ENCODE data around the gene CXCL13. TPM values are rescaled to one million over a fixed set of nuclear protein-coding genes. Genes with fewer than 3 reads are reported as not detected.
"Not testable (repeated sequence)": the region's sequence is repeated elsewhere in the genome, so short reads cannot be mapped to it uniquely, and the experiment has no call there.

The CXCL13 gene
- total and polyA plus RNA-seq, 2 donors: 1.9 to 55.3 TPM

- WGBS: 97% methylated on average over 4 of the region's 4 CpGs
- Histone ChIP-seq H3K36me3 (ENCODE audit: control insufficient read depth in 2 of 2, insufficient read depth in 2 of 2, low read length in 1 of 2) (no peaks in the 10 kb centered on the region), H3K4me3 (ENCODE audit: low read length in 2 of 2) (no peak overlapping the region), H3K4me1 (ENCODE audit: control insufficient read depth in 2 of 2, insufficient read depth in 2 of 2, low read length in 2 of 2) (no peaks in the 10 kb centered on the region), H3K27me3 (ENCODE audit: control insufficient read depth in 2 of 2, insufficient read depth in 1 of 2, low read length in 1 of 2) (no peaks in the 10 kb centered on the region), H3K9me3 (ENCODE audit: control insufficient read depth in 2 of 2, insufficient read depth in 1 of 2, low read length in 1 of 2) (peaks cover 0 to 6% of the 10 kb centered on the region in 2 donors), H3K27ac (ENCODE audit: low read depth in 1 of 2, low read length in 1 of 2) (no peak overlapping the region)
- DNase-seq (ENCODE audit: low read depth in 6 of 9, low spot score in 9 of 9): no peak
These were observed 30.3 kb downstream of the CXCL13 start for GRCh38 chr4:77635876-77636275.

DNA sequence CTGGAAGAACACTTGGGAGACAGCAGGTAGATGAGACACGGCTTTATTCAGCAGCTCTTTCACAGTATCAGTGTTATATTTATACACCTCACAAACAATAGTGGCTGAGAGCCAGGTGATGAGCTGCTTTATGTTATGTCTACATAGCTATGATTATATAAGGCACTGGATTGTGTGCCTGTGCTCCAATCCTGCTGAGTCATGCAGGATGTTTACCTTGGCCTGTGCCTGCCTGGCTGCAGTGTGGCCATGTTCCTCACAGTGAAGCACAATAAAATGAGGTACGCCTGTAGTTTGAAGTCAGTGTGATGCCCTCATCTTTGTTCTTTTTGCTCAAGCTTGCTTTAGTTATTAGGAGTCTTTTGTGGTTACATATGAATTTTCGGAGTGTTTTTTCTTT is 31.3 kb downstream of the CXCL13 start:
- H3K4me3 ChIP-seq (ENCODE audit: low read length in 2 of 2): no peak overlapping the region
- WGBS: 93% methylated on average over 3 of the region's 3 CpGs
- no peaks in the 10 kb centered on the region for H3K36me3 ChIP-seq (ENCODE audit: control insufficient read depth in 2 of 2, insufficient read depth in 2 of 2, low read length in 1 of 2)
- peaks cover 0 to 6% of the 10 kb centered on the region in 2 donors for H3K9me3 ChIP-seq (ENCODE audit: control insufficient read depth in 2 of 2, insufficient read depth in 1 of 2, low read length in 1 of 2)
- H3K27me3 ChIP-seq (ENCODE audit: control insufficient read depth in 2 of 2, insufficient read depth in 1 of 2, low read length in 1 of 2): no peaks in the 10 kb centered on the region
- H3K4me1 ChIP-seq (ENCODE audit: control insufficient read depth in 2 of 2, insufficient read depth in 2 of 2, low read length in 2 of 2): no peaks in the 10 kb centered on the region
- no peak overlapping the region for H3K27ac ChIP-seq (ENCODE audit: low read depth in 1 of 2, low read length in 1 of 2)
- no peak for DNase-seq (ENCODE audit: low read depth in 6 of 9, low spot score in 9 of 9)

DNA sequence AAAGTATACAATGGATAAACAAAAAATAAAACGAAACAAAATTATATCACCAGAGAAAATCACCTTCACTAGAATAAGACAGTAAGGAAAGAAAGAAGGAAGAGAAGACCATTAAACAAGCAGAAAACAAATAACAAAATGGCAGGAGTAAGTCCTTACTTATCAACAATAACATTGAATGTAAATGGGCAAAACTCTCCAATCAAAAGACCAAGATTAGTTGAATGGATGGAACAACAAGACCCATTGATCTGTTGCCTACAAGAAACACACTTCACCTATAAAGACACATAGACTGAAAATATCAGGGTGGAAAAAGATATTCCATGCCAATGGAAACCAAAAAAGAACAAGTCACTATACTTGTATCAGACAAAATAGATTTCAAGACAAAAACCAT is 38.4 kb downstream of the CXCL13 start:
- not testable (repeated sequence) for H3K36me3 ChIP-seq (ENCODE audit: control insufficient read depth in 2 of 2, insufficient read depth in 2 of 2, low read length in 1 of 2); H3K4me1 ChIP-seq (ENCODE audit: control insufficient read depth in 2 of 2, insufficient read depth in 2 of 2, low read length in 2 of 2); H3K4me3 ChIP-seq (ENCODE audit: low read length in 2 of 2); H3K27ac ChIP-seq (ENCODE audit: low read depth in 1 of 2, low read length in 1 of 2); H3K27me3 ChIP-seq (ENCODE audit: control insufficient read depth in 2 of 2, insufficient read depth in 1 of 2, low read length in 1 of 2); DNase-seq (ENCODE audit: low read depth in 6 of 9, low spot score in 9 of 9); H3K9me3 ChIP-seq (ENCODE audit: control insufficient read depth in 2 of 2, insufficient read depth in 1 of 2, low read length in 1 of 2)
- 97% methylated on average over 1 of the region's 1 CpG for WGBS

DNA sequence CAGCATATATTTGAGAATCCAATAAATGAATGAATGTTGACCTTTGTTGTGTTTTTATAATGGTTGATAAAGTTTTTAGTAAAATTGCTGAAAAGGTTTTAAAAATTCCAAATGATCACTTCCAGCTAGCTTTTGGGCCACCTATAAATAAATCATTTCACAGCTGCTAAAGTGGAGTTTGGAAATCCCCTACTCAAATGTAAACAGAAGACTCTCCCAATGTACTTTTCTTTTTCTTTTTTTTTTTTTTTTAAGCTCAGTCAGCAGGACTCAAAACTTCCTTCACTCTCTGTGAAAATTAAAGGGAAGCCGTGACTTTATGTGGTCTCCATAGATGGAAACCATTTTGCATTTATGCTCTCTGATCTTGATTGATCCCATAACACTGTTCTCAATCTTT is 45.2 kb downstream of the CXCL13 start:
- no peaks in the 10 kb centered on the region for H3K27me3 ChIP-seq (ENCODE audit: control insufficient read depth in 2 of 2, insufficient read depth in 1 of 2, low read length in 1 of 2)
- 93% methylated on average over 1 of the region's 1 CpG for WGBS
- H3K36me3 ChIP-seq (ENCODE audit: control insufficient read depth in 2 of 2, insufficient read depth in 2 of 2, low read length in 1 of 2): no peaks in the 10 kb centered on the region
- no peak overlapping the region for H3K4me3 ChIP-seq (ENCODE audit: low read length in 2 of 2)
- H3K4me1 ChIP-seq (ENCODE audit: control insufficient read depth in 2 of 2, insufficient read depth in 2 of 2, low read length in 2 of 2): no peaks in the 10 kb centered on the region
- peaks cover 0 to 5% of the 10 kb centered on the region in 2 donors for H3K9me3 ChIP-seq (ENCODE audit: control insufficient read depth in 2 of 2, insufficient read depth in 1 of 2, low read length in 1 of 2)
- DNase-seq (ENCODE audit: low read depth in 6 of 9, low spot score in 9 of 9): no peak
- peak overlapping the region in 1 of 2 donors; percentile 41 for H3K27ac ChIP-seq (ENCODE audit: low read depth in 1 of 2, low read length in 1 of 2)

GRCh38 chr4:77651820-77652219 is 46.2 kb downstream of the CXCL13 start:
- Histone ChIP-seq H3K4me3 (ENCODE audit: low read length in 2 of 2) (no peak overlapping the region), H3K9me3 (ENCODE audit: control insufficient read depth in 2 of 2, insufficient read depth in 1 of 2, low read length in 1 of 2) (peaks cover 0 to 5% of the 10 kb centered on the region in 2 donors), H3K4me1 (ENCODE audit: control insufficient read depth in 2 of 2, insufficient read depth in 2 of 2, low read length in 2 of 2) (no peaks in the 10 kb centered on the region), H3K27ac (ENCODE audit: low read depth in 1 of 2, low read length in 1 of 2) (no peak overlapping the region), H3K27me3 (ENCODE audit: control insufficient read depth in 2 of 2, insufficient read depth in 1 of 2, low read length in 1 of 2) (no peaks in the 10 kb centered on the region), H3K36me3 (ENCODE audit: control insufficient read depth in 2 of 2, insufficient read depth in 2 of 2, low read length in 1 of 2) (no peaks in the 10 kb centered on the region)
- DNase-seq (ENCODE audit: low read depth in 6 of 9, low spot score in 9 of 9): no peak

GRCh38 chr4:77652237-77652897 is 46.7 kb downstream of the CXCL13 start:
- peaks cover 0 to 5% of the 10 kb centered on the region in 2 donors for H3K9me3 ChIP-seq (ENCODE audit: control insufficient read depth in 2 of 2, insufficient read depth in 1 of 2, low read length in 1 of 2)
- H3K36me3 ChIP-seq (ENCODE audit: control insufficient read depth in 2 of 2, insufficient read depth in 2 of 2, low read length in 1 of 2): no peaks in the 10 kb centered on the region
- 66% methylated on average over 5 of the region's 5 CpGs for WGBS
- no peaks in the 10 kb centered on the region for H3K4me1 ChIP-seq (ENCODE audit: control insufficient read depth in 2 of 2, insufficient read depth in 2 of 2, low read length in 2 of 2)
- no peaks in the 10 kb centered on the region for H3K27me3 ChIP-seq (ENCODE audit: control insufficient read depth in 2 of 2, insufficient read depth in 1 of 2, low read length in 1 of 2)
- H3K4me3 ChIP-seq (ENCODE audit: low read length in 2 of 2): no peak overlapping the region
- no peak overlapping the region for H3K27ac ChIP-seq (ENCODE audit: low read depth in 1 of 2, low read length in 1 of 2)
- DNase-seq (ENCODE audit: low read depth in 6 of 9, low spot score in 9 of 9): no peak

GRCh38 chr4:77653162-77653758 is 47.6 kb downstream of the CXCL13 start:
- H3K27me3 ChIP-seq (ENCODE audit: control insufficient read depth in 2 of 2, insufficient read depth in 1 of 2, low read length in 1 of 2): no peaks in the 10 kb centered on the region
- peaks cover 0 to 5% of the 10 kb centered on the region in 2 donors for H3K9me3 ChIP-seq (ENCODE audit: control insufficient read depth in 2 of 2, insufficient read depth in 1 of 2, low read length in 1 of 2)
- H3K4me1 ChIP-seq (ENCODE audit: control insufficient read depth in 2 of 2, insufficient read depth in 2 of 2, low read length in 2 of 2): no peaks in the 10 kb centered on the region
- no peak for DNase-seq (ENCODE audit: low read depth in 6 of 9, low spot score in 9 of 9)
- H3K4me3 ChIP-seq (ENCODE audit: low read length in 2 of 2): no peak overlapping the region
- H3K36me3 ChIP-seq (ENCODE audit: control insufficient read depth in 2 of 2, insufficient read depth in 2 of 2, low read length in 1 of 2): no peaks in the 10 kb centered on the region
- 73% methylated on average over 2 of the region's 2 CpGs for WGBS
- no peak overlapping the region for H3K27ac ChIP-seq (ENCODE audit: low read depth in 1 of 2, low read length in 1 of 2)

DNA sequence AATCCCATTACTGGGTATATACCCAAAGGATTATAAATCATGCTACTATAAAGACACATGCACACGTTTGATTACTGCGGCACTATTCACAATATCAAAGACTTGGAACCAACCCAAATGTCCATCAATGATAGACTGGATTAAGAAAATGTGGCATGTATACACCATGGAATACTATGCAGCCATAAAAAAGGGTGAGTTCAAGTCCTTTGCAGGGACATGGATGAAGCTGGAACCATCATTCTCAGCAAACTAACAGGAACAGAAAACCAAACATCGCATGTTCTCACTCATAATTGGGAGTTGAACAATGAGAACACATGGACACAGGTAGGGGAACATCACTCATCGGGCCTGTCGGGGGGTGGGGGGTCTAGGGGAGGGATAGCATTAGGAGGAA is 54.7 kb downstream of the CXCL13 start:
- H3K4me1 ChIP-seq (ENCODE audit: control insufficient read depth in 2 of 2, insufficient read depth in 2 of 2, low read length in 2 of 2); DNase-seq (ENCODE audit: low read depth in 6 of 9, low spot score in 9 of 9); H3K27ac ChIP-seq (ENCODE audit: low read depth in 1 of 2, low read length in 1 of 2); H3K9me3 ChIP-seq (ENCODE audit: control insufficient read depth in 2 of 2, insufficient read depth in 1 of 2, low read length in 1 of 2); H3K27me3 ChIP-seq (ENCODE audit: control insufficient read depth in 2 of 2, insufficient read depth in 1 of 2, low read length in 1 of 2); H3K4me3 ChIP-seq (ENCODE audit: low read length in 2 of 2); H3K36me3 ChIP-seq (ENCODE audit: control insufficient read depth in 2 of 2, insufficient read depth in 2 of 2, low read length in 1 of 2): not testable (repeated sequence)
- over 99% methylated on average over 5 of the region's 5 CpGs for WGBS

Data from thymus (tissue), 11 donors.